ENCODE data around the gene FBXL17.

The FBXL17 gene

GRCh38 chr5:108356286-108356685, 25.6 kb downstream of the FBXL17 start:
- Histone ChIP-seq H3K27me3 (ENCODE audit: low read length) (no peaks in the 10 kb centered on the region), H3K27ac (ENCODE audit: low read depth, low read length) (no peak overlapping the region), H3K9me3 (ENCODE audit: insufficient read depth, low read length) (no peaks in the 10 kb centered on the region), H3K4me2 (ENCODE audit: low read depth, low read length, poor library complexity, severe bottlenecking) (no peak overlapping the region), H2AFZ (ENCODE audit: low read depth, low read length, severe bottlenecking) (no peak overlapping the region), H3F3A (ENCODE audit: insufficient read depth) (no peaks in the 10 kb centered on the region), H3K79me2 (ENCODE audit: insufficient read depth, low read length) (no peaks in the 10 kb centered on the region), H4K20me1 (ENCODE audit: low read depth, low read length) (no peaks in the 10 kb centered on the region), H3K9ac (ENCODE audit: low read length) (no peak overlapping the region), H3K4me3 (ENCODE audit: insufficient read depth, low read length, poor library complexity, severe bottlenecking) (no peak overlapping the region), H3K9me2 (replicated peaks; ENCODE audit: insufficient read depth, low read length) (no peaks in the 10 kb centered on the region), H3K36me3 (ENCODE audit: low read length) (no peaks in the 10 kb centered on the region)
- TF ChIP-seq EZH2phosphoT487 (conservative IDR thresholded peaks at IDR 0.05; ENCODE audit: low read length) (no peak), CTCF (IDR thresholded peaks at IDR 0.05; ENCODE audit: insufficient read depth, low read length, poor library complexity, severe bottlenecking) (no peak)

GRCh38 chr5:108353087-108353486, 28.8 kb downstream of the FBXL17 start:
- H3K9me2 ChIP-seq (replicated peaks; ENCODE audit: insufficient read depth, low read length) = no peaks in the 10 kb centered on the region
- H3K4me2 ChIP-seq (ENCODE audit: low read depth, low read length, poor library complexity, severe bottlenecking) = no peak overlapping the region
- no peaks in the 10 kb centered on the region for H3F3A ChIP-seq (ENCODE audit: insufficient read depth)
- no peaks in the 10 kb centered on the region for H3K36me3 ChIP-seq (ENCODE audit: low read length)
- no peak overlapping the region for H3K27ac ChIP-seq (ENCODE audit: low read depth, low read length)
- H3K9me3 ChIP-seq (ENCODE audit: insufficient read depth, low read length) = no peaks in the 10 kb centered on the region
- H3K9ac ChIP-seq (ENCODE audit: low read length) = no peak overlapping the region
- H3K27me3 ChIP-seq (ENCODE audit: low read length) = no peaks in the 10 kb centered on the region
- no peak overlapping the region for H2AFZ ChIP-seq (ENCODE audit: low read depth, low read length, severe bottlenecking)
- no peaks in the 10 kb centered on the region for H4K20me1 ChIP-seq (ENCODE audit: low read depth, low read length)
- TF ChIP-seq EZH2phosphoT487 (conservative IDR thresholded peaks at IDR 0.05; ENCODE audit: low read length) (no peak), CTCF (IDR thresholded peaks at IDR 0.05; ENCODE audit: insufficient read depth, low read length, poor library complexity, severe bottlenecking) (no peak)
- no peaks in the 10 kb centered on the region for H3K79me2 ChIP-seq (ENCODE audit: insufficient read depth, low read length)
- no peak overlapping the region for H3K4me3 ChIP-seq (ENCODE audit: insufficient read depth, low read length, poor library complexity, severe bottlenecking)

GRCh38 chr5:108345541-108346171, 36.2 kb downstream of the FBXL17 start:
- Histone ChIP-seq H4K20me1 (ENCODE audit: low read depth, low read length) (no peaks in the 10 kb centered on the region), H3K4me2 (ENCODE audit: low read depth, low read length, poor library complexity, severe bottlenecking) (no peak overlapping the region), H2AFZ (ENCODE audit: low read depth, low read length, severe bottlenecking) (no peak overlapping the region), H3K9me3 (ENCODE audit: insufficient read depth, low read length) (no peaks in the 10 kb centered on the region), H3K9ac (ENCODE audit: low read length) (no peak overlapping the region), H3F3A (ENCODE audit: insufficient read depth) (no peaks in the 10 kb centered on the region), H3K9me2 (replicated peaks; ENCODE audit: insufficient read depth, low read length) (no peaks in the 10 kb centered on the region), H3K27me3 (ENCODE audit: low read length) (no peaks in the 10 kb centered on the region), H3K36me3 (ENCODE audit: low read length) (no peaks in the 10 kb centered on the region), H3K4me3 (ENCODE audit: insufficient read depth, low read length, poor library complexity, severe bottlenecking) (no peak overlapping the region), H3K79me2 (ENCODE audit: insufficient read depth, low read length) (no peaks in the 10 kb centered on the region), H3K27ac (ENCODE audit: low read depth, low read length) (no peak overlapping the region)
- TF ChIP-seq EZH2phosphoT487 (conservative IDR thresholded peaks at IDR 0.05; ENCODE audit: low read length) = no peak
- TF ChIP-seq CTCF (IDR thresholded peaks at IDR 0.05; ENCODE audit: insufficient read depth, low read length, poor library complexity, severe bottlenecking) = no peak

Measured in SU-DHL-6 (cell line).